ENCODE measurements around the gene SNX32. TPM values are rescaled to one million over a fixed set of nuclear protein-coding genes. Genes with fewer than 3 reads are reported as not detected.

The SNX32 gene
- total and polyA plus RNA-seq, 2 of the 13 experiments (the other 11 are each of a cell fraction or from before 2014, with no cell fraction given): 0.09 to 0.34 TPM

DNA sequence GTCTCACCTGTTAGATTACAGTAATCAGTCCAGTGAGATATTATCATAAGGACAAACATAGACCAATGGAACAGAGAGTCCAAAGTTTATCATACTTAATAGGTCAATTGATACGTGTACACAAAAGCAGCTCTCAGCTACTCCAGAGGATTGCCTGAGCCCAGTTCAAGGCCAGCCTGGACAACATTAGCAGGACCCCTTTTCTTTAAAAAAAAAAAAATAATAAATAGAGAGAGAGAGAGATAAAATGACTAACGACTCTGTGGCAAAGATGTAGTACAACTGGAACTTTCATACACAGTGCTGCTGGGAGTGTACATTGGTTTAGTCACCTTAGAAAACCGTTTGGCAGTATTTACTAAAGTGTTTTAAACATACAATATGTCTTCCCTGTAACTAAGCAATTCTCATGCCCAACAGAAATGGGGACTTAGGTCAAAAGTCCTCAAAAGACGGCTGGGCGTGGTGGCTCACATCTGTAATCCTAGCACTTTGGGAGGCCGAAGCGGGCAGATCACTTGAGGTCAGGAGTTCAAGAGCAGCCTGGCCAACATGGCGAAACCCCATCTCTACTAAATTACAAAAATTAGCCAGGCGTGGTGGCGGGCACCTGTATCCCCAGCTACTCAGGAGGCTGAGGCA lies 10.6 kb downstream of the SNX32 start (continued):
- TF ChIP-seq, protein P1, sequence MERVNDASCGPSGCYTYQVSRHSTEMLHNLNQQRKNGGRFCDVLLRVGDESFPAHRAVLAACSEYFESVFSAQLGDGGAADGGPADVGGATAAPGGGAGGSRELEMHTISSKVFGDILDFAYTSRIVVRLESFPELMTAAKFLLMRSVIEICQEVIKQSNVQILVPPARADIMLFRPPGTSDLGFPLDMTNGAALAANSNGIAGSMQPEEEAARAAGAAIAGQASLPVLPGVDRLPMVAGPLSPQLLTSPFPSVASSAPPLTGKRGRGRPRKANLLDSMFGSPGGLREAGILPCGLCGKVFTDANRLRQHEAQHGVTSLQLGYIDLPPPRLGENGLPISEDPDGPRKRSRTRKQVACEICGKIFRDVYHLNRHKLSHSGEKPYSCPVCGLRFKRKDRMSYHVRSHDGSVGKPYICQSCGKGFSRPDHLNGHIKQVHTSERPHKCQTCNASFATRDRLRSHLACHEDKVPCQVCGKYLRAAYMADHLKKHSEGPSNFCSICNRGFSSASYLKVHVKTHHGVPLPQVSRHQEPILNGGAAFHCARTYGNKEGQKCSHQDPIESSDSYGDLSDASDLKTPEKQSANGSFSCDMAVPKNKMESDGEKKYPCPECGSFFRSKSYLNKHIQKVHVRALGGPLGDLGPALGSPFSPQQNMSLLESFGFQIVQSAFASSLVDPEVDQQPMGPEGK (CRISPR knock-in tag; IDR thresholded peaks at IDR 0.05): no peak
- TF ChIP-seq, protein P2, sequence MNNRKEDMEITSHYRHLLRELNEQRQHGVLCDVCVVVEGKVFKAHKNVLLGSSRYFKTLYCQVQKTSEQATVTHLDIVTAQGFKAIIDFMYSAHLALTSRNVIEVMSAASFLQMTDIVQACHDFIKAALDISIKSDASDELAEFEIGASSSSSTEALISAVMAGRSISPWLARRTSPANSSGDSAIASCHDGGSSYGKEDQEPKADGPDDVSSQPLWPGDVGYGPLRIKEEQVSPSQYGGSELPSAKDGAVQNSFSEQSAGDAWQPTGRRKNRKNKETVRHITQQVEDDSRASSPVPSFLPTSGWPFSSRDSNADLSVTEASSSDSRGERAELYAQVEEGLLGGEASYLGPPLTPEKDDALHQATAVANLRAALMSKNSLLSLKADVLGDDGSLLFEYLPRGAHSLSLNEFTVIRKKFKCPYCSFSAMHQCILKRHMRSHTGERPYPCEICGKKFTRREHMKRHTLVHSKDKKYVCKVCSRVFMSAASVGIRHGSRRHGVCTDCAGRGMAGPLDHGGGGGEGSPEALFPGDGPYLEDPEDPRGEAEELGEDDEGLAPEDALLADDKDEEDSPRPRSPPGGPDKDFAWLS (CRISPR knock-in tag; IDR thresholded peaks at IDR 0.05; ENCODE audit: borderline replicate concordance): no peak
- TF ChIP-seq SOX6 (IDR thresholded peaks at IDR 0.05): no peak
- peak; percentile 34 for TF ChIP-seq SOX6 (CRISPR knock-in tag; IDR thresholded peaks at IDR 0.05)
- TF ChIP-seq SAP130 (CRISPR knock-in tag; IDR thresholded peaks at IDR 0.05; ENCODE audit: low read depth): peak; percentile 7; the same call in 1 of the 2 replicates
- no peak for TF ChIP-seq TRIM24 (CRISPR knock-in tag; IDR thresholded peaks at IDR 0.05)
- no peak for TF ChIP-seq SRSF4 (IDR thresholded peaks at IDR 0.05; ENCODE audit: low read depth, low read length, poor library complexity, severe bottlenecking)
- TF ChIP-seq NR3C1 (CRISPR knock-in tag; IDR thresholded peaks at IDR 0.05): no peak
- TF ChIP-seq, protein P3, sequence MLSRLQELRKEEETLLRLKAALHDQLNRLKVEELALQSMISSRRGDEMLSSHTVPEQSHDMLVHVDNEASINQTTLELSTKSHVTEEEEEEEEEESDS (CRISPR knock-in tag; IDR thresholded peaks at IDR 0.05; ENCODE audit: borderline replicate concordance): no peak
- TF ChIP-seq ESRRA (CRISPR knock-in tag; IDR thresholded peaks at IDR 0.05; ENCODE audit: low read depth): no peak
- TF ChIP-seq ZNF138 (CRISPR knock-in tag; IDR thresholded peaks at IDR 0.05; ENCODE audit: low read depth): no peak
- TF ChIP-seq ZNF207 (IDR thresholded peaks at IDR 0.05; ENCODE audit: borderline replicate concordance): no peak
- no peak for TF ChIP-seq TP53 (CRISPR knock-in tag; conservative IDR thresholded peaks at IDR 0.05)
- 0 out of 2 replicates have a peak, but pooled peaks have one; percentile 60 for TF ChIP-seq HOXA3 (CRISPR knock-in tag; IDR thresholded peaks at IDR 0.05)
- TF ChIP-seq ZBED4 (CRISPR knock-in tag; IDR thresholded peaks at IDR 0.05; ENCODE audit: borderline replicate concordance): no peak
- TF ChIP-seq MYPOP (CRISPR knock-in tag; IDR thresholded peaks at IDR 0.05): no peak
- TF ChIP-seq ZNF460 (CRISPR knock-in tag; IDR thresholded peaks at IDR 0.05; ENCODE audit: borderline replicate concordance): peak; percentile 64; the same call in 1 of the 2 replicates
- TF ChIP-seq ZBTB7A (CRISPR knock-in tag; IDR thresholded peaks at IDR 0.05): no peak
- no peak for TF ChIP-seq ZNF580 (CRISPR knock-in tag; IDR thresholded peaks at IDR 0.05; ENCODE audit: borderline replicate concordance, low read depth)
